Caco-2 (cell line): ENCODE measurements around the gene MSN. TPM values are rescaled to one million over a fixed set of nuclear protein-coding genes. Genes with fewer than 3 reads are reported as not detected.

Experiments
- BruUV-seq: library from RNA; stranded (reverse); fragments of 400-500 nt; replicated peaks from 2 replicates; lab custom pipeline; 2021; lab: Mats Ljungman, UMichigan
- CTCF ChIA-PET: fragments of 300-600 bp; sonication (Branson Sonifier 250); formaldehyde crosslinking; loops from one replicate; lab custom pipeline; 2022; ENCODE audit warnings: antibody characterized with exemption; lab: Charles Lee
- POLR2A ChIA-PET: fragments of 300-600 bp; sonication (Branson Sonifier 250); formaldehyde crosslinking; loops from one replicate; lab custom pipeline; 2022; ENCODE audit warnings: antibody characterized with exemption; lab: Charles Lee
- DNase-seq, 2 experiments: peaks; one replicate each; pipeline versions ENCODE4 v3.0.0 to v3.0.0-alpha.2; 2020 to 2022
- H3K27me3 ChIP-seq: replicated peaks from 2 replicates; pipeline ENCODE4 v1.6.0; 2011; ENCODE audit warnings: low read length; ENCODE audit not compliant: control insufficient read depth, insufficient read depth
- H3K36me3 ChIP-seq: 2 replicates; pipeline ENCODE4 v1.5.1; 2011; ENCODE audit warnings: low read length; ENCODE audit not compliant: control insufficient read depth, insufficient read depth
- H3K4me1 ChIP-seq: fragments of 250-450 bp; sonication (Bioruptor Pico); 2 replicates; pipeline ENCODE4 v1.5.1; 2020; ENCODE audit warnings: mild to moderate bottlenecking
- H3K4me3 ChIP-seq: 2 replicates; pipeline ENCODE4 v1.5.1; 2011; ENCODE audit warnings: low read depth, mild to moderate bottlenecking, control low read depth, low read length
- H3K9me3 ChIP-seq: fragments of 250-450 bp; sonication (Bioruptor Pico); 2 replicates; pipeline ENCODE4 v1.5.1; 2020; ENCODE audit warnings: mild to moderate bottlenecking, moderate library complexity
- H3K27ac Mint-ChIP-seq: one replicate; pipeline ENCODE4 v1.8.0; 2022; ENCODE audit warnings: mixed read lengths; ENCODE audit not compliant: unreplicated experiment
- H3K27me3 Mint-ChIP-seq: one replicate; pipeline ENCODE4 v1.8.0; 2022; ENCODE audit warnings: mixed read lengths; ENCODE audit not compliant: insufficient read depth, unreplicated experiment
- H3K36me3 Mint-ChIP-seq: one replicate; pipeline ENCODE4 v1.8.0; 2022; ENCODE audit warnings: mild to moderate bottlenecking, mixed read lengths; ENCODE audit not compliant: insufficient read depth, unreplicated experiment
- H3K4me1 Mint-ChIP-seq: one replicate; pipeline ENCODE4 v1.8.0; 2022; ENCODE audit warnings: low read depth, mixed read lengths; ENCODE audit not compliant: unreplicated experiment
- H3K4me3 Mint-ChIP-seq: one replicate; pipeline ENCODE4 v1.8.0; 2022; ENCODE audit warnings: mild to moderate bottlenecking, moderate library complexity, mixed read lengths; ENCODE audit not compliant: unreplicated experiment
- H3K9me3 Mint-ChIP-seq: one replicate; pipeline ENCODE4 v1.8.0; 2022; ENCODE audit warnings: mixed read lengths; ENCODE audit not compliant: unreplicated experiment
- intact Hi-C: fragments of 100-400 bp; cut with micrococcal nuclease; formaldehyde crosslinking; loops from one replicate; pipeline ENCODE4 v1.10.0; 2022; ENCODE audit not compliant: unreplicated experiment
- total RNA-seq: library from RNA; stranded (reverse); gene quantifications from 2 replicates; pipeline ENCODE4 v1.2.3, GENCODE V29; 2022
- TF ChIP-seq, protein P1 (sequence below), 2 experiments: fragments of 200-600 bp in 1 of 2; IDR thresholded peaks; 1 replicate in 1 of 2; 2 replicates in 1 of 2; pipeline versions ENCODE4 v1.5.1 to v1.8.0; 2011 to 2022; ENCODE audit warnings: antibody characterized with exemption in 1 of 2, control low read depth in 1 of 2, inconsistent platforms in 1 of 2, low read depth in 1 of 2, low read length in 1 of 2, mild to moderate bottlenecking in 1 of 2, moderate library complexity in 1 of 2; ENCODE audit not compliant: insufficient read depth in 1 of 2, severe bottlenecking in 1 of 2, unreplicated experiment in 1 of 2

MSN gene
- total RNA-seq, 1 experiment from 2014 or later, result 0.07 TPM

DNA sequence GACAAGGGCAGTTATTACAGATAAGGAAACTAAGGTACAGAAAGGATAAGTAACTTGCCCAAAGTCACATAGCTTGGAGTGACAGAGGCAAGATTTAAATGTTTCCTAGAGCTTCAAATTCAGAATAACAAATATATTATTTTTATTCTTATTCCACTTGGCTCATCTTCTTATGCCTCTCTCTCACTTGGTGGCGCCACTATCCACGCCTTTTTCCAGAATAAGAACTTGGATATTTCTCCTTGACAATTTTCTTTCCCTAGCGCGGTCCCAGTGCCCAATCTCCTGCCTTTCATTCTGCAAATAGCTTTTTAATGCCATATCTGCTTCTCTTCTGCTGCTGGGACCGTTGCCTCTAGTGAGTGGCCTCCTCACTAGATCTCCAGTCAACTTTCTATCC is 78.5 kb downstream of the MSN start:
- TF ChIP-seq, protein P1, sequence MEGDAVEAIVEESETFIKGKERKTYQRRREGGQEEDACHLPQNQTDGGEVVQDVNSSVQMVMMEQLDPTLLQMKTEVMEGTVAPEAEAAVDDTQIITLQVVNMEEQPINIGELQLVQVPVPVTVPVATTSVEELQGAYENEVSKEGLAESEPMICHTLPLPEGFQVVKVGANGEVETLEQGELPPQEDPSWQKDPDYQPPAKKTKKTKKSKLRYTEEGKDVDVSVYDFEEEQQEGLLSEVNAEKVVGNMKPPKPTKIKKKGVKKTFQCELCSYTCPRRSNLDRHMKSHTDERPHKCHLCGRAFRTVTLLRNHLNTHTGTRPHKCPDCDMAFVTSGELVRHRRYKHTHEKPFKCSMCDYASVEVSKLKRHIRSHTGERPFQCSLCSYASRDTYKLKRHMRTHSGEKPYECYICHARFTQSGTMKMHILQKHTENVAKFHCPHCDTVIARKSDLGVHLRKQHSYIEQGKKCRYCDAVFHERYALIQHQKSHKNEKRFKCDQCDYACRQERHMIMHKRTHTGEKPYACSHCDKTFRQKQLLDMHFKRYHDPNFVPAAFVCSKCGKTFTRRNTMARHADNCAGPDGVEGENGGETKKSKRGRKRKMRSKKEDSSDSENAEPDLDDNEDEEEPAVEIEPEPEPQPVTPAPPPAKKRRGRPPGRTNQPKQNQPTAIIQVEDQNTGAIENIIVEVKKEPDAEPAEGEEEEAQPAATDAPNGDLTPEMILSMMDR (IDR thresholded peaks at IDR 0.05; ENCODE audit: insufficient read depth in 1 of 2, low read depth in 1 of 2, low read length in 1 of 2, severe bottlenecking in 1 of 2, unreplicated experiment in 1 of 2), result peak in 1 of 2 experiments; percentile 6
- intact Hi-C loops, result no loop called here
- CTCF ChIA-PET, result no interaction called here
- Histone ChIP-seq H3K4me1 (no peaks in the 10 kb centered on the region), H3K9me3 (no peaks in the 10 kb centered on the region), H3K36me3 (no peaks in the 10 kb centered on the region), H3K4me3 (no peak overlapping the region), H3K27me3 (no peaks in the 10 kb centered on the region)
- no peak overlapping the region for H3K4me3 Mint-ChIP-seq
- H3K9me3 Mint-ChIP-seq, result no peaks in the 10 kb centered on the region
- POLR2A ChIA-PET, result no interaction called here
- DNase-seq, result no peak
- H3K27me3 Mint-ChIP-seq, result peaks cover 7% of the 10 kb centered on the region
- H3K27ac Mint-ChIP-seq, result no peak overlapping the region
- H3K36me3 Mint-ChIP-seq, result no peaks in the 10 kb centered on the region
- no TSS peak for BruUV-seq
- H3K4me1 Mint-ChIP-seq, result no peaks in the 10 kb centered on the region

DNA sequence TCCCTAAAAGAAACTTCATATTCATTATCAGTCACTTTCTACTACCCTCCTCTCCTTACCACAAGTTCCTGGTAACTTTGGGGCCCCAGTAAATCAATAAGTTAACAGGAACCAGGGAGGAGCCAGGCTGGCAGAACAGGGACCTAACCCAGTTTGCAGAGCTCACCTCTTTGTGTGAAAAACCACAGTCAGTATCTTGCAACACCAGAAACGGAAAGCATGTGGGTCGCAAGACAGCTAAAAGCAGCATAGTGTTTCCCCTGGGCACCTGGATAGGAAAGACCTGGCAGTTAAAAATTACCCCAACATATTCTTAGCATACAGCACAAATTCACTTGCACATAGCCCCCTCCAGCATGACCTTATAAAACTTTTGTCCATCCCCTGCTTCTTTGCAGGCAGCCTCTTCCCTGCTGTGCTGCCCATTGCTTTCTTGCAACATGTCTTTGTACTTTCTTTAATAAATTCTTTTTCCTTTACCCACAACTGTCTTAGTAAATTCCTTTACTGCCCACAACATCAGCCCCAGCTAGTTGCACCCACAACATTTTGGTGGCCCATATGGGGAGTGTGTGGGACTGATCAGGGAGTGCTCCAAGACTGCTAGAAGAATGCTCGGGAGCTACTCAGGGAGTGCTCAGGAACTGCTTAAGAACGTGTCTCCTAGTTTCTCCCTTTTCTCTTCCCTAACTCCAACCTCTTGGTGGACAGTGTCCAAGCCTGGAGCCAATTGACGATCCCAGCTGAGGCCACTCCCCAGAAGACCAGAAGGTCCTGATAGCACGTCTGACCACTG is 83.4 kb downstream of the MSN start:
- no peaks in the 10 kb centered on the region for H3K4me1 Mint-ChIP-seq
- Histone ChIP-seq H3K36me3 (no peaks in the 10 kb centered on the region), H3K27me3 (no peaks in the 10 kb centered on the region), H3K4me1 (no peaks in the 10 kb centered on the region), H3K9me3 (no peaks in the 10 kb centered on the region), H3K4me3 (no peak overlapping the region)
- H3K9me3 Mint-ChIP-seq, result no peaks in the 10 kb centered on the region
- H3K27ac Mint-ChIP-seq, result no peak overlapping the region
- DNase-seq, result no peak
- POLR2A ChIA-PET, result no interaction called here
- intact Hi-C loops, result no loop called here
- TF ChIP-seq, protein P1 (IDR thresholded peaks at IDR 0.05; ENCODE audit: insufficient read depth in 1 of 2, low read depth in 1 of 2, low read length in 1 of 2, severe bottlenecking in 1 of 2, unreplicated experiment in 1 of 2), result no peak
- H3K36me3 Mint-ChIP-seq, result no peaks in the 10 kb centered on the region
- no peak overlapping the region for H3K4me3 Mint-ChIP-seq
- CTCF ChIA-PET, result no interaction called here
- no TSS peak for BruUV-seq
- H3K27me3 Mint-ChIP-seq, result peaks cover 7% of the 10 kb centered on the region

DNA sequence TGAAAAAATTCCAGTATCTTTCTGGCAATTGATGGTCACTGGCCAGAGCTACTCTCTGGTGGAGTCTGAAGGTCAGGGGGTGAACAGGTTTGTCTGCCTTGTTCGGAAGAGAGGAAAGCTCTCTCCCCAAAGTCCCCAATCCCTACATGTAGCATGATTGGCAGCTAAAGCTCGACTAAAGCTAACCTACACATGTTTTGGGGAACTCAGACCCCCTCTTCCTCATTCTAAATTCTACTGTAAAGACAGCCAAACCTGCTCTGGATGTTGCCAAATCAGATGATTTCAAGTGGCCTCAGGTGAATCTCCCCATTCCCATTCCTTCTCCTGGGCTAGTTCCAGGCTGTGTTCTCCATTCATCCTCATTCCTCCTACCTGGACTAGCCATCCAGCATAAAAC is 84.1 kb downstream of the MSN start:
- H3K4me1 ChIP-seq, result no peaks in the 10 kb centered on the region
- BruUV-seq, result no TSS peak
- peaks cover 7% of the 10 kb centered on the region for H3K27me3 Mint-ChIP-seq
- TF ChIP-seq, protein P1 (IDR thresholded peaks at IDR 0.05; ENCODE audit: insufficient read depth in 1 of 2, low read depth in 1 of 2, low read length in 1 of 2, severe bottlenecking in 1 of 2, unreplicated experiment in 1 of 2), result no peak
- H3K9me3 Mint-ChIP-seq, result no peaks in the 10 kb centered on the region
- H3K4me1 Mint-ChIP-seq, result no peaks in the 10 kb centered on the region
- intact Hi-C loops, result no loop called here
- H3K27ac Mint-ChIP-seq, result no peak overlapping the region
- no peak overlapping the region for H3K4me3 ChIP-seq
- H3K27me3 ChIP-seq, result no peaks in the 10 kb centered on the region
- ChIA-PET POLR2A (no interaction called here), CTCF (no interaction called here)
- H3K9me3 ChIP-seq, result no peaks in the 10 kb centered on the region
- no peaks in the 10 kb centered on the region for H3K36me3 ChIP-seq
- no peak for DNase-seq
- H3K4me3 Mint-ChIP-seq, result no peak overlapping the region
- no peaks in the 10 kb centered on the region for H3K36me3 Mint-ChIP-seq
